Stimulated activated CD4-positive, alpha-beta T cell treated with anti-CD3 and anti-CD28 coated beads, Interleukin-15, amount 100 ng/mL, for 48 hours (primary cell): Measurements from ENCODE around the gene TTYH2.

Experiments
- DNase-seq, 2 donors: peaks; one replicate each; pipeline ENCODE4 v3.0.0-alpha.2; 2020; ENCODE audit warnings: low read depth in 2 of 2

Gene TTYH2

DNA sequence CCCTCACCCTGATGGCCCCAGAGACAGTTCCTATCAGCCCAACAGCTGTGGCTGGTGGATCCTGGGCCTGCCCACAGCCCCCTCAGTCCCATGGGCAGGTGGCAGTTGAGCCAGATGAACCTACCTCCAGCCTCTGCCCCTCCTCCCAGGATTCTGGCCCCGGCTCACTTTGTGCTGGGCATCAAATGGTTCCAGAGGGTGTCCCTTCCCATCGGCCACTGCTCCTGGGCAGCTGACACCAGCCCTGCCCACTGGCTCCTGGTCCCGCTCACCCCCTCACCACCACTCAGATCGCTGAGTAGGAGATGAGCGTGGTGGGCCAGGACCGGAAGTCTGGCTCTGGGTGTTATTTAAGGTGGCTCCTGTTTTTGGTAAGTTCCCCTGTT lies 2.0 kb downstream of the TTYH2 start:
- DNase-seq, result no peak

DNA sequence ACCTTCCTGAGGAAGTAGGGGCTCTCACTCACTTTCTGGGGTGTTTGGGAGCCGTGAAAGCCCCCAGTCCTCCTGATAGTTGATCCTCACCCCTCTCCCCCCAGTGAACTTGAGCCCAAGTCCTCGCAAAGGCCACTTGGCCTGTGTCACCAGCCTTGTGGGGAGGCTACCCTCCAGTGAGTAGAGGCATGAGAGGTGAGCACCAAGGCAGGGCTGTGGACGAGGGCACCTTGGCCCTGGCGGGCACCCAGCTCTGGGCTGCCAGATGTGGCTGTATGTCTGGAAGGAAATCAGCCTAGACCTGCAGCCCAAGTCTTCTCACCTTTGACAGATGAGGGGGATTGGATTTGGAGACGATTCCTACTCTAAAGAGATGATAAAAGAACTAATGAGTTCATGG lies 3.1 kb downstream of the TTYH2 start:
- DNase-seq, result no peak

DNA sequence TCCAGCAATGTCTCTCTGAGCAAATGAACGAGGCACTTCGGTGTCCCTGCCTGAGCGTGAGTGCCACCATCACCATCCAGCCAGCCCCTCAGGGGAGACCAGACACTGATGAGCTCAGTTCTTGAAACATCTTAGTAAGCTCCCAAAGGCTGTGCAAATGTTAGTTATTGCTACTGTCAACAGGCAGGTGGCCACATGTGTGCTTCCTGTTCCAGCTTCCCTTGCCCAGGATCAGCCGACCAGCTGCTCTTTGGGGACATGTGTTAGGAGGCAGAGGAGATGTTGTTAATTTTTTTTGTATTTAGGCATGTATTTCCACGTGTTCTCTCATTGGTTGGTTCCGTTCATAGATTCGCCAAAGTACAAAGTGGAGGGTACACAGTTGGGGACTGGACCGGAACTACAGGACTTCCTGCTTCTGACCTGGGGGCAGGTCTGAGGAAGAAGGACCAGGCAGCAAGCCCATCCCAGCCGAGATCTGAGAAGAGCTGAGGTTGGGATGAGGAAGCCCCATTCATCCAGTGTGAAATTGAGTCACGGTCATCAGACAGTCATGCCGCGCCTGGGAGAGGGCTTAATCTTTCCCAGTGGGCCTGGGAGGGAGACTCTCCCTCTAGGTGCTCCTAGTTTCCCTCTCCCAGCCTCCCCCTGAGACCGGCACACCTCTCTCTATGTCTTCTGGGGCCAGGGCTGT lies 3.8 kb downstream of the TTYH2 start:
- no peak for DNase-seq

DNA sequence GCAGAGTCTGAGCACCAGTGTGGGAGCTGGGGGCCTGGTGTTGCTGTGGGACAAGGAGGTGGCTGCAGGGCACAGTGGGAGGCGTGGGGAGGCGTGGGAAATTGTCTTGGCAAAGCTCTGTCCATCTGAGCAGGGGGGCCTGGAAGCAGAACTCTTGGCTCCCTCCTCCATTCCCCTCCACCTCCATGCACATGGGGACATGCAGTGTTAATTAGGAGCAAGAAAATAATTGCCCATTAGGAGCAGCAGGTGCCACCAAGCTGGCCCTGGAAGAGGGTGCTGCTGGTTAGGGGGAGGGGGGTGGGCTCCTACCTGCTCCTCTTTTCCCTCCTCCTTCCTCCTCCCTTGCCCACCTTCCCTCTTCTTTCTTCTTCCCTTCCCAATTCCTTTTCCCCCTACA lies 4.5 kb downstream of the TTYH2 start:
- DNase-seq, result no peak

DNA sequence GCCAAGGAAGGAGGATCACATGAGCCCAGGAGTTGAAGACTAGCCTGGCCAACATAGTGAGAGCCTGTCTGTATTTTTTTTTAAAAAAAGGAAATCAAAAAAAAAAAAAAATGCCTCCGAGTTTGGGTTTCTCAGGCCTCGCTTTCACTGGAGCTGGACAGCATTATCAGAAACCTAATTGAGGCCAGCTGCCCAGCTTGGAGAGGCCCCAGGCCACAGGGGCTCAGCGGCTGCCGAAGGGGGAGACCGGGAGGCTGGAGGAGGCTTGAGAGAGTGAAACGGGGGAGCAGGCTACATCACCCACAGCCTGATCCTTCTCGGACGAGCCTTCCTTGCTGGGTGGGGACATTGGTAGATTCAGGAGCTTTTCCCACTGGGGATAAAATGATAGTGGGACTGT lies 5.1 kb downstream of the TTYH2 start:
- no peak for DNase-seq

DNA sequence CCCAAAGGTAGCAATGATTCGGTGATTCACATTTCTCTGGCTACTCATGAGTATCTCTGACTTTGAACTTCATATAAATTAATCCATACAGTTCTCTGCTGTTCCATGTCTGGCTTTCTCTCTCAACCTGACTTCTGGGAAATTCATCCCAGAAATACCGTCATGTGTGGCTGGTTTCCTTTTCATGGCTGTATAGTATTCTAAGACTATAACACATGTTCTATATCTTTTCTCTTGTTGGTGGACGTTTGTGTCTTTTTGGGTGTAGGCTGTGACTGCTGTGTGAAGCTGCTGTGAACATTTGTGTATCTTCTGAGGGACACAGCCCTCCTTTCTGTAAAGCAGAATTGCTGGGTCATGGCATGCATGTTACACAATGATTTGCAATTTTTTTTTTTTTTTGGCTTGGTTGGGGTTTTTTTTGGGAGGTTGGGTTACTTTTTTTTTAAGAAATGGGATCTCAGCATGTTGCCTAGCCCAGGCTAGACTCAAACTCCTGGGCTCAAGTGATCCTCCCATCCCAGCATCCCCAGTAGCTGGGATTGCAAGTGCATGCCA lies 6.3 kb downstream of the TTYH2 start:
- no peak for DNase-seq

DNA sequence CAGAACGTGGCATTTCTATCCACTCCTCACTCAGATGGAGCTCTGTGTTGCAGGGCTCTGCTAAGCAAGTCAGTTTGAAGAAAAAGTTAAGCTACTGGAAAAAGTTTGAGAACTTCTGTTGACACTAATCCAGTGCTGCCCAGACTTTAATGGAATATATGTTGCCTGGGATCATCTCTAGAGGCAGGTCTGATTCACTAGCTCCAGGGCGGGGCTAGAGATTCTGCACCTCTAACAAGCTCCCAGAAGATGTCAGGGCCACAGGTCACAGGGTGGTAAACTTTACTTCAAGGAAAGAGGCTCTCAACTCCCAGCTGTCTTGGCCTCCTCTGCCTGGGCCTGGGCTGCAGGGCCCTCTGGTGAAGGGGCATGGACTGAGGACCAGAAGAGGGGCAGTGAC lies 6.8 kb downstream of the TTYH2 start:
- no peak for DNase-seq

DNA sequence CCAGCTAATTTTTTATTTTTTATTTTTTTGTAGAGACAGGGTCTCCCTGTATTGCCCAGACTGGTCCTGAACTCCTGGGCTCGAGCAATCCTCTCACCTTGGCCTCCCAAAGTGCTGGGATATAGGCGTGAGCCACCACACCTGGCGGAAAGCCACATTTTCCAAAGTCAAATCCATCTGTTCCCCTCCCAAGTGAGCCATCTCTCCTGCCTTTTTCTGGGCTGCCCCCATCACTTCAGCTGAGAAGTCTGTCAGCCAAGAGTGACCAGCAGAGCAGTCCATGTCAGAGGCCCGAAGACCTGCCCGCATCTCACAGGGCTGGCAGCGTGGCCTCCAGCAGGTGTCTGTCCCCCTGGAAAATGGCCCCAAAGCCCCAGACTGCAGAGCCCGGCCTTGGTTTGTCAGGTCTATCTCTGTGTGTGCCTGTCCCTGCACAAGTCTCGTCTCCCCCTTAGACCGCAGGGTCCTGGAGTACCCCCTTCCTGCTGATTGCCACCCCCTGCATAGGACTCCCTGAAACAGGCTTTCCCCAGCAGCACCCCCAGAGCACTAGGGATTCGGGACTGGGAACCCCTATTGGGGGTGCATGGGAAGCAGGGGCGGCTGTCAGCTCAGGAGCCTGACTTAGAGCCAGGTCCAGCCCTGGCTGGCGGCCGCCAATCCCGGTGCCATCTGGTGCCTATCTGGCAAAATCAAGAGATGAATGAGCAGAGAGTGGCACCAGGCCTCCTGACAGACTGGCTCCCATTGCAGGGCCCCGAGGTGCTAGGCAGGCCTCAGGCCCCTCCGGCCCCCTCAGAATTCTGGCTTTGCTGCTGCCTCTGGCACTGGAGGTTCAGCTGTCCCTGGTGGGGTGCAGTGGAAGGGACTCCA lies 7.8 kb downstream of the TTYH2 start:
- no peak for DNase-seq

DNA sequence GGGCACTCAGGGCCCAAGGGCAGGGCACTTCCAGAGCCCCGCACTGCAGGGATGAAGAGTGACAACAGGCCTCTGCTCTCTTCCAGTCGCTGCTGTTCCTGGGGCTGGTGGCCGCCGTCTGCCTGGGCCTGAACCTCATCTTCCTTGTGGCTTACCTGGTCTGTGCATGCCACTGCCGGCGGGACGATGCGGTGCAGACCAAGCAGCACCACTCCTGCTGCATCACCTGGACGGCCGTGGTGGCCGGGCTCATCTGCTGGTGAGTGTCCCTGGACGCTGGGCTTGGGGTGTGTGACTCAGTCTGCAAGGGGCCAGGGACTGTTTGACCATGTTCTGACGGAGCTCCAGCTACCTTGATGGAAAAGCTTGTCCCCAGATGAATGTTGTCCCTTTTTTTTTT lies 9.0 kb downstream of the TTYH2 start:
- DNase-seq, result no peak

DNA sequence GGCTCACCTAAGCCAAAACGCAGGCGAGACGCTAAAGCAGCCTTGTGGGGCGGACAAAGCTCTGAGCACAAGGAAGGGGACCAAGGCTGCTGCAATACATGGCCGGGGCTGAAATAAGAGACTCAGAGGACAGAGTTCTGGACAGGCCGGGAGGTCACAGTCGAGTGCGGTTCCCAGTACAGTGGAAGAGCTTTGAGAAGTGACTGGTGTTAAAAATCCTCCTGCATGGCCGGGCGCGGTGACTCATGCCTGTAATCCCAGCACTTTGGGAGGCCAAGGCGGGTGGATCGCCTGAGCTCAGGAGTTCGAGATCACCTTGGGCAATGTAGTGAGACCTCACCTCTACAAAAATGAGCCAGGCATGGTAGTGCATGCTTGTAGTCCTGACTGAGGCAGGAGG lies 10.5 kb downstream of the TTYH2 start:
- DNase-seq, result no peak

DNA sequence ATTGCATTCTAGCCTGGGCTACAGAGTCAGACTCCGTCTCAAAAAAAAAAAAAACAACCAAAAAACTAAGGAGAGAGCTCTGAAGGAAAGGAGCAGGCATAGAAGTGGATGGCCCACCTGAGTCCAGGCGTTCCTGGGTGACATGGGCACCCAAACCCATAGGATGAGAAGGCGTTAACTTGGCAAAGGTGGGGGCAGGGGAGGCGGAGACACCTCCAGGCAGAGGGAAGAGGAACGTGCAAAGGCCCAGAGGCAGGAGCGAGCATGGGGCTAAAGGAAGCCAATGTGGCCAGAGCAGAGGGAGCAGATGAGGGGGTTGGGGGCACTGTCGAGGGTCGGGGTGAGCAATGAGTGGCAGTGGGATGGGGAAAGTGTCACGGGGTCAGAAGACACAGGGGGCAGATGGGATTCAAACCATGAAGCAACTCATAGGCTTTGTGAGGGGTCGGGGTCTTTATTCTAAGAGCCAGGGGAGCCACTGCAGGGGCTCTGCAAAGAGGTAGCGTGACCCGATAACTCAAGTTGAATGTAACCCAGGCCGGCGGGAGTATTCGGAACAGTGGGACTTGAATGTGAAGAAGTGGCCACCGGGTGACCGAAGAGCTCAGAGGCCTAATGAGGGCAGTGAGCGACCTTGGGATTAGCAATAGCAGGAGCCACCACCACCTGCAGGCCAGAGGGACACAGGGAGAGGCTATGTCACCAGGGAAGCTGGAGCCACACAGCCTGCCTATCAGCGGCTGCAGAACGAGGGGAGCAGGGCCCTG lies 11.8 kb downstream of the TTYH2 start:
- no peak for DNase-seq

DNA sequence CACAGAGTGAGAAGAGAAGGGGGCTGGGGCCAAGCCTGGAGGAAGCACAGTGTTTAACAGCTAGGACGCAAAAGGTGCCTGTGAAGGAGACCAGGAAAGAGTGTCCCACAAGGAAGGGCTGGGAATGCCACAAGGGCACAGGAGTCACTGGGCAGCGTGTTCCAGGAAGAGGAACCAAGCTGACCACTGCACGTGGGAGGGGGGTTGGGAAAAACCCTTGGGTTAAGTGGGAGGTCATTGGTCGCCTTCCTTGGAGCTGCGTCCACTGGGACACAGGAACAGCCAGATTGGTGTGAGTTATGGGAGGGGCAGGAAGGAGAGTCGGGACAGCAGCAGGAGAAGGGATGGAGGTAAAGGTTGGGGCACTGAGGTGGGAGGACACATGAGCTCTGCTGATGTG lies 12.9 kb downstream of the TTYH2 start:
- DNase-seq, result no peak

DNA sequence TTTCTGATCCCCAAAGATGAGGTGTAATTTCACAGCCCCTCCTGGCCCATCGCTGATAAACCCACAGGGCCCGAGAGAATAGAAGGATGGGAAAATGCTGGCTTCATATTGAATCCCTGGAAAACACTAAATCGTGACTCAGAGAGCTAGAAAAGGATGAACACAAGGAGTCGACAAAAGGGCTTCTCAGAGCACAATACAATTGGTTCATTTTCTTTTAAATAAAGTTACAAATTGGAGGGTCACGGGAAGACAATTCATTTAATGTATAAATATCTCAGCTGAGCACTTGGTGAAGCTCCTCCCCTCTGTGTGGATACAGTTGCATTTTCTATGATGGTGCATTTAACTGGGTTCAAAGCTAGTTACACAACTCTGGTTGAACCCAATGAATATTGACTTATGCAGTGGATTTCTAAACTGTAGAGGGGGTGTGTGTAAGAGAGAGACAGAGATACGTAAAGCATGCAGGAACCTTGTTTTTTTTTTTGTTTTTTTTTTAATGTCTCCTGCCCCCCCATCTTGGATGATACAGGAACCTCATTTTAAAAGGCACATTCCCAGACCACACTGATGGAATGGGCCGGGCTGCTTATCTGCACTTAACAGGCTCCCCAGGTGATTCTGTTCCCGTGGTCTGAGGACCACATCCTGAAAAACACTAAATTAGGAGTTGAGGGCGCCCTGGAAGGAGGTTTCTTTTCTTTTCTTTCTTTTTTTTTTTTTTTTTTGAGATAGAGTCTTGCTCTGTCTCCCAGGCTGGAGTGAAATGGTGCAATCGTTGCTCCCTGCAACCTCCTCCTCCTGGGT lies 14.1 kb downstream of the TTYH2 start:
- no peak for DNase-seq

DNA sequence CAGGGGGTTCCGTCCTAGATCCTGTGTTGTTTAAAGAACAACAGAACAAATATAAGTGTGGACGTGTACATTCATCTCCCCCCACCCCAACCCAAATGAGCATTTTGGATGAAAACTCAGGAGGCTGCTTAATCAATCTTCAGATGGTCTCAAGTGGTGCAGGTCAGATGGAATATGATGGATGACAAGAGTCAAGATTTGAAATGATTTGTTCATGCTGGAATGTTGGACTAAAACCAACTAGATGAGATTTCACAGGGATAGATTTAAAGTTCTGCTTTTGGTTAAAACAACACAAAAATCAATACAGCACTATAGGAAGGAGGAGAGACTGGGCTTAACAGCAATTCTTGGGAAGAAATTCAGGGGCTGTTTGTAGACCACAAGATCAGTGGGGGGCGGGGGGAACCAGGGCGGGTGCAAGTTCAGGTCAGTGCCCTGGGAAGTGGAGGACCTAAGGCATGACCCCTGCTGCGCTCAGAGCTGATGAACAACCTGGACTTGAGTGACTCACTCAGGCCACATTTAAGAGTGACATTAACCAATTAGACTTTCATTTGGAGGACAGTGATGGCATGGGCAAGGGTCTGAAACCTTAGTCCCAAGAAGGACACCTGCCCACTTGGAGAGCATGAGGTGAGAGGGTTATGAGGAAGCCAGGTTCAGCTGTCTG lies 15.1 kb downstream of the TTYH2 start:
- DNase-seq, result no peak

DNA sequence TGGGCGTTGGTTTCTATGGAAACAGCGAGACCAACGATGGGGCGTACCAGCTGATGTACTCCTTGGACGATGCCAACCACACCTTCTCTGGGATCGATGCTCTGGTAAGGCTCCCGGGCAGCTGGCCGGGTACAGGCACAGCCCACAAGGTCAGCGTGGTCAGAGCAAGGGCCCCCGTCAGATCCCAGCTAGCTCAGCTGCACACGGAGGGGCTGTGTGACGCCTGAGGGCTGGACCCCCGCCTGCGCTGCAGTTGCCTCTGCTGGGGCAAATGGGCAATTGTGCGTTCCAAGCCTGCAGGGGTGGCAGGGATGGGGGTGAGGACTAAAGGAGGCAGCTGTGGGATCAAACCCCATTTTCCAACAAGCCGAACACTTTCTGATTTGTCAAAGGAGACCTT lies 17.5 kb downstream of the TTYH2 start:
- no peak for DNase-seq

DNA sequence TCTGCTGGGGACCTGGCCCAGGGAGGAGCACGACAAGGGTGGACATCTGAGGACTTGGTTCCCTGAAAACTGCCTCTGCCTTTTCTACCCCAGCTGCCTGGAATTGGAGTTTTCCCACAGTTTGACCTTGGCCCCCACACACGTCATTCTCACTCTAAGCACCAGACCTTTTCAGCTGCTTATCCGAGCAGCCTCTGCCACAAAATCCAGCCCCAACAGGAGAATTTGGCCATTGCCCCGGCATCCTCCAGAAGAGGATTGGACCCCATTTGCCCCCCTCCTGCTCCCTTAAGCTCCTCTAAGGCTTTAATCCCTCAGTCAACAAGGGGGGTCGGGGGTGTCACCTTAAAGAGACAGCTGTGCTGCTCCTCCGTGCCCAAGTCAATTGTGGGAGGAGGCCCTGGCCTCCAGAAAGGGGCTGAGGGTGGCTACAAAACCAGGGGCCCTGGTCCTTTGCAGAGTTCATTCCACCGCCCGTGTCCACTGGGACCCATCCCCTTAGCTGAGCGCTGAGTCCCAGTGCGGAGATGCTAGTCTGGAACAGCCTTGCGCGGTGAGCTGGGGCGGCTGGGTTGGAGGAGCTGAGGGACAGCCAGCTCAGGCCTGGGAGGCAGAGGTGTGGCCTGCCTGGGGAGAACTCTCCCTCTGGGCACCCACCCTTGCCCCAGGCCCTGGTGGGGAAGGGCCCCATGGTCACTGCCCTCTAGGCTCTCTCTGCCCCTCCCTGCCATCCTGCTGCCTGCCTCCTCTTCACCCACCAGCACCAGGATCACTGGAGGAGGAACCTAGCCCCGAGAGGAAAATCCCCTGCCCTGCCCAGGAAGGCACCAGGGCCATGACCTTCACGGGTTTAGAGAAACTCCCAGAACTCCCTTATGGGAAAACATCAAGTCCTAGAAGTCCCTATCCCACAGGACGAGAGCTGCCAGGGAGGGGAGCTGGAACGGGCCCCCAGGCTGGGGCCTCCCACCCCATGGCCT lies 18.8 kb downstream of the TTYH2 start:
- DNase-seq, result no peak

DNA sequence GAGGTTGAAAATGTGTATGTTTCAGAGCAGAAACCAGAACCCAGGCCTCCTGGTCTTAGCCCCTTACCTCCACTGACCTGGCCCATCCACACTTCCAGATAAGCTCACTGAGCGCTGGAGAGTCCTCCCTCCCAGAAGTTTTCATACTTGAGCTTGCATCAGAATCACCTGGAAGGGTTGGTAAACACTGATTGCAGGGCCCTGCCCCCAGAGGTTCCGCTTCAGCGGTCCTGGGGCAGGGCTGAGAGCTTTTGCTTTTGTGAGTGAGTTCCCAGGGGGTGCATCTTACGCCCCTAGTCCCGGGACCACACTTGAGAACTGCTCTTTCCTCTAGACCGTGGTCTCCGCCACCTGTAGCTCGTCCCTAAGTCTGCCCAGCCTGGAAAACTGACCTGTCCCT lies 20.6 kb downstream of the TTYH2 start:
- DNase-seq, result no peak

DNA sequence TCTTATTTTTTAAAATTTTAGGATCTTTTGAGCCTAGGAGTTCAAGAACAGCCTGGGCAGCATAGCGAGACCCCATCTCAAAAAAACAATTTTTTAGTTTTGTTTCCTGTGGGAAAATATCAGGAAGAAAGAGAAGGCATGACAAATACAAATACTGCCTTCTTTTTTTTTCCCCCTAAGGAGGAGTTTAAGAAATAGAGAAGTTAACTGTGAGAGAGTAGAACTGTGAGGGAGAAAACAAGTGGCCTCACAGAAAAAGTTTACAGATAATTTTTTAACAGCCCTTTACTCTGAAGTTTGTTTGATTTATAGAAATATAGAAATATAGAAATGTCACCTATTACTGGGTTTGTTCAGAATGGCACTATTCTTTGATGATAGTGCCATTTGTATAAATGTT lies 21.1 kb downstream of the TTYH2 start:
- DNase-seq, result no peak

DNA sequence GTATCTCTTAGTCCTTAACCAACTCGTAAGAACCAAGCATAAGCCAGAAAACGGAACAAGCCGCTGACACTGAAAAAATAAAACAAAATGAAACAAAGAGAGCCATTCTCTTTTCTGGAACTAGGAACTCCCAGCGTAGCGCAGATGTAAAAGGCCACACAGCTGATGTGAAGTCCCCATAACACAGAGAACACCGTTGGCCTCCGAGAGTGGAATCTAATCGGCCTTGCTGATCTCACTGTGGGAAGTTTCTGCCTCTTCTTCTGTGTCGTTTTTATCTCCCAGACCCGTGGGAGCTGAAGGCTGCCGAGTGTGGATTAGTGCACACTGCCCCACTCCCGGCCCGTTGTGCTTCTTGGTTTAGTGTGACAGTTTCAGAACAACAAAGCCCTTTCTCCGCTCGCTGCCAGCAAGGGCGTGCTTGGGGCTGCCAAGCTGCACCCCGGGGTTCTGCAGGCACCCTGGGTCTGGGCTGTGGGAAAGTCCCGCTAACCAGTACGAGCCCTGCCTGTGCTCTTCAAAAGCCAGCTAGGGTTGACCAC lies 21.7 kb downstream of the TTYH2 start:
- DNase-seq, result no peak
